ENCODE results near the gene SUGCT.
"Not testable (repeated sequence)": the region's sequence is repeated elsewhere in the genome, so short reads cannot be mapped to it uniquely, and the experiment has no call there.

SUGCT gene

DNA sequence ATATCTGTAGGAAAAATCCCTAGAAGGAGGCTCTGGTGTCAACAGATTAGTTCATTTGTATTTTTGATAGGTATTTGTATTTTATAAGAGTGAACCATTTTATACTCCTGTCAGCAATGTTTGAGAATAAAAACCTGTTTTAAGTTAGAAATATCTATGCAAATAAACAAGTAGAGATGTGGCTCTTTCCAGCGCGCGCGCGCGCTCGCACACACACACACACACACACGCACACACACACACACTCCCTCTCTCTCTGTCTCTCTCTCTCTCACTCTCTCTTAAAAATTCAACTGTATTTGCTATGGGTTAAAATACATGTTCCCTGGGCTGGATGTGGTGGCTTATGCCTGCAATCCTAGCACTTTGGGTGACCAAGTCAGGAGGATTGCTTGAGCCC lies 113.9 kb downstream of the SUGCT start:
- Histone ChIP-seq H3K4me1 (no peaks in the 10 kb centered on the region), H3K9me3 (replicated peaks in 1 of 11) (no peaks in the 10 kb centered on the region)

GRCh38 chr7:40253444-40253843 lies 118.6 kb downstream of the SUGCT start:
- H3K4me1 ChIP-seq; H3K36me3 ChIP-seq; H3K27me3 ChIP-seq; H4K20me1 ChIP-seq; H3K27ac ChIP-seq; H3K9me3 ChIP-seq (replicated peaks in 1 of 11); H3K4me3 ChIP-seq; H3K9ac ChIP-seq; H3K4me2 ChIP-seq: not testable (repeated sequence)

More for the DNA sequence above, 113.9 kb downstream of the SUGCT start:
- Histone ChIP-seq H3K27me3 (no peaks in the 10 kb centered on the region), H3K9ac (no peak overlapping the region), H3K36me3 (no peaks in the 10 kb centered on the region), H3K4me3 (no peak overlapping the region), H3K4me2 (no peak overlapping the region), H4K20me1 (no peaks in the 10 kb centered on the region), H3K27ac (no peak overlapping the region)
- TF ChIP-seq Cebpa-rat (IDR thresholded peaks at IDR 0.05), result no peak

DNA sequence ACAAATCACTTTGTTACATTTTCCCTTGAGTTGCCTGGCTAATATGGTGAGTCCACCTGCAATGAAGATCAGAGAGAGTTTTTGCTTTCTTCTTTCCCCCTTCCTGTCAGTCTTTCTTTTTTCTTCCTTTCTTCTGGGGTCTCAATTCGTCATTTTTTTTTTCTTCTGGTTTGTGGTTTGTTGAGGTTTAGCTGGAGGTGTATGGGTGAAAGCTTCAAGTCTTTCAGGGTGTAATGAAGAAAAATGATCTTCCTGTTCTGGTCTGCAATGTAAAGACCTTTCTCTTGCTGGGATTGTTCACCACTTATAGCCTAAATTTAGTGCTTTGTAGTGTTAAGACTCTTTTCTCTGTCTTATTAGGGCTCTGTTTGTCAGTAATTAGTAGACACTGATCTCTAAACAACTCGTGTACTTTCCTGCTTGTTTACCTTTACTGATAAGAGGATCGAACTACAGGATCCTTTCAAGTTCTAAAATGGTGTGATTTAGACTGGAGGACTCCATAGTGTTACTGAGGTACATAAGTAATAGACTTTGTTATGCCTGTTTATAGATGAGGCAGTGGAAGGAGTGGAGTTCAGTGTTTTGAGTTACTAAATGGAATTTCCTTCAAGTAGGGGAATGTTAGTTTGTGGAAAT lies 129.1 kb downstream of the SUGCT start:
- no peaks in the 10 kb centered on the region for H3K27me3 ChIP-seq
- H3K4me1 ChIP-seq, result peaks cover 0 to 16% (median 2%) of the 10 kb centered on the region in 10 experiments; a peak in 9 of 20 replicates
- H4K20me1 ChIP-seq, result no peaks in the 10 kb centered on the region
- H3K4me2 ChIP-seq, result no peak overlapping the region
- H3K9ac ChIP-seq, result no peak overlapping the region
- no peak overlapping the region for H3K27ac ChIP-seq
- TF ChIP-seq Cebpa-rat (IDR thresholded peaks at IDR 0.05), result no peak
- no peaks in the 10 kb centered on the region for H3K36me3 ChIP-seq
- H3K4me3 ChIP-seq, result no peak overlapping the region
- no peaks in the 10 kb centered on the region for H3K9me3 ChIP-seq (replicated peaks in 1 of 11)

DNA sequence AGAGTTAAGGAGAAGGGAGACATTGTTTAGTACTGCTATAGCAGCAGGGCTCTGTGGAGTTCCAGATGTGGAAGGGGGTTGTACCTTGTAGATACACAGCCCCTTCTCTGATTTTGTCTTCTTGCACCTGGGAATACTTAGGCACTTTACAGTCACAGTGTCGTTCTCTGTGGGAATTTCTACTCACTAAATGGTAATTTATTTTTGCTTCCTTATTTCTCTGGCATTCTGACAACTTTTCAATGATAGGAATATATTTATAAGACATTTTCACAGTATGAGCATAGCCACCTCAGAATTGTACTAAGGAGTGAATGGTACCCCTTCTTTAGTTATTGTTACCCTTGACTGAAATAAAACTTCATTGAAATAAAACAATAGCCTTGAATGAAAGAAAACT lies 132.8 kb downstream of the SUGCT start:
- H4K20me1 ChIP-seq, result no peaks in the 10 kb centered on the region
- H3K9me3 ChIP-seq (replicated peaks in 1 of 11), result no peaks in the 10 kb centered on the region
- H3K4me2 ChIP-seq, result peak overlapping the region in 2 of 11 experiments; percentile 3 to 25; a peak in 3 of 22 replicates
- no peak overlapping the region for H3K9ac ChIP-seq
- H3K36me3 ChIP-seq, result no peaks in the 10 kb centered on the region
- H3K4me3 ChIP-seq, result no peak overlapping the region
- no peaks in the 10 kb centered on the region for H3K27me3 ChIP-seq
- no peak for TF ChIP-seq Cebpa-rat (IDR thresholded peaks at IDR 0.05)
- H3K4me1 ChIP-seq, result peaks cover 0 to 25% (median 6%) of the 10 kb centered on the region in 10 experiments; a peak in 9 of 20 replicates
- H3K27ac ChIP-seq, result peak overlapping the region in 1 of 11 experiments; percentile 36; a peak in 2 of 22 replicates

DNA sequence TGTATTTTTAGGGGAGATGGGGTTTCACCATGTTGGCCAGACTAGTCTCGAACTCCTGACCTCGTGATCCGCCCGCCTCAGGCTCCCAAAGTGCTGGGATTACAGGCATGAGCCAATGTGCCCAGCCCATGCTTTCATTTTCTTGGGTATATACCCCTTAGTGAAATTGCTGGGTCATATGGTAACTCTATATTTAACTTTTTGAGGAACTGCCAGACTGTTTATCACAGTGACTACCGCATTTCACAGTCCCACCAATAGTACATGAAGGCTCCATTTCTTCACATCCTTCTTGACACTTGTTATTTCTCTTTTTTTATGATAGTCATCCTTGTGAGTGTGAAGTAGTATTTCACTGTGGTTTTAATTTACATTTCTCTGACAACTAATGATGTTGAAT lies 134.0 kb downstream of the SUGCT start:
- not testable (repeated sequence) for H3K9me3 ChIP-seq (replicated peaks in 1 of 11); H3K4me3 ChIP-seq; H4K20me1 ChIP-seq; H3K36me3 ChIP-seq; H3K27me3 ChIP-seq
- peak overlapping the region in 4 of 11 experiments; percentile 10 to 45 (median 22); a peak in 2 of 22 replicates for H3K9ac ChIP-seq
- H3K4me1 ChIP-seq, result peaks cover 0 to 25% (median 5%) of the 10 kb centered on the region in 10 experiments; a peak in 9 of 20 replicates
- peak overlapping the region in 6 of 11 experiments; percentile 33 to 72 (median 68); a peak in 10 of 22 replicates for H3K4me2 ChIP-seq
- H3K27ac ChIP-seq, result peak overlapping the region in 7 of 11 experiments; percentile 35 to 81 (median 74); a peak in 13 of 22 replicates

- Histone ChIP-seq H3K4me1 (no peaks in the 10 kb centered on the region), H3K36me3 (no peaks in the 10 kb centered on the region), H3K9ac (no peak overlapping the region), H3K27me3 (no peaks in the 10 kb centered on the region), H3K27ac (no peak overlapping the region), H3K4me2 (no peak overlapping the region), H3K4me3 (no peak overlapping the region), H3K9me3 (replicated peaks in 1 of 11) (peaks cover 0 to 2% (median under 1%) of the 10 kb centered on the region in 11 experiments; a peak in 3 of 22 replicates), H4K20me1 (no peaks in the 10 kb centered on the region)
- no peak for TF ChIP-seq Cebpa-rat (IDR thresholded peaks at IDR 0.05)
These were observed 141.3 kb downstream of the SUGCT start for GRCh38 chr7:40276061-40276460.

DNA sequence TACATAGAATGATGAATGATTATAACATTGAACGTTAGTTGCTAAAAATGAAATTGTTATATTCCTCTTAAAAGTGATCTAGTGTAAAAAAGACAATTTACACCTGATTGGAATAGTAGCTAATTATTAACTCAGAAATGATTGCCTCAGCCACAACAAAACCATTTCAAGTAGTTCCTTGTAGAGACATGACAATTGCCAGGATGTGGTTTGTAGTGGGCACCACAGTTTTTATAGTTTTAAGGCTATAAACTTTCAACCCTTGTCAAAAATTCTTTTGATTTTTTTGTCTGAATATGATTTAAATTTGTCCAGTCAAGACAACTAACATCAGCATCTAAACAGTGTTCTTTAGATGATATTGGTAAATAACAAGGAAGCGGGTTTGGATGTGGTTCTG lies 145.2 kb downstream of the SUGCT start:
- TF ChIP-seq Cebpa-rat (IDR thresholded peaks at IDR 0.05), result no peak
- Histone ChIP-seq H4K20me1 (no peaks in the 10 kb centered on the region), H3K9ac (no peak overlapping the region), H3K4me2 (no peak overlapping the region), H3K4me3 (no peak overlapping the region), H3K27me3 (no peaks in the 10 kb centered on the region), H3K4me1 (peaks cover 0 to 8% (median 0%) of the 10 kb centered on the region in 10 experiments; a peak in 2 of 20 replicates), H3K27ac (no peak overlapping the region), H3K9me3 (replicated peaks in 1 of 11) (peaks cover 0 to 16% (median 11%) of the 10 kb centered on the region in 11 experiments; a peak in 16 of 22 replicates), H3K36me3 (no peaks in the 10 kb centered on the region)

- Histone ChIP-seq H3K4me1 (peaks cover 0 to 8% (median 0%) of the 10 kb centered on the region in 10 experiments; a peak in 2 of 20 replicates), H4K20me1 (no peaks in the 10 kb centered on the region), H3K27me3 (no peaks in the 10 kb centered on the region), H3K9me3 (replicated peaks in 1 of 11) (peaks cover 0 to 16% (median 11%) of the 10 kb centered on the region in 11 experiments; a peak in 16 of 22 replicates), H3K27ac (no peak overlapping the region), H3K9ac (no peak overlapping the region), H3K4me3 (no peak overlapping the region), H3K4me2 (peak overlapping the region in 1 of 11 experiments; percentile 55; a peak in 1 of 22 replicates), H3K36me3 (no peaks in the 10 kb centered on the region)
- no peak for TF ChIP-seq Cebpa-rat (IDR thresholded peaks at IDR 0.05)
These were observed 148.1 kb downstream of the SUGCT start for GRCh38 chr7:40282858-40283257.

GRCh38 chr7:40283391-40283790 lies 148.6 kb downstream of the SUGCT start:
- no peak for TF ChIP-seq Cebpa-rat (IDR thresholded peaks at IDR 0.05)
- no peaks in the 10 kb centered on the region for H3K27me3 ChIP-seq
- no peaks in the 10 kb centered on the region for H4K20me1 ChIP-seq
- H3K4me2 ChIP-seq, result peak overlapping the region in 2 of 11 experiments; percentile 35 to 55; a peak in 2 of 22 replicates
- H3K9me3 ChIP-seq (replicated peaks in 1 of 11), result peaks cover 0 to 16% (median 11%) of the 10 kb centered on the region in 11 experiments; a peak in 16 of 22 replicates
- no peaks in the 10 kb centered on the region for H3K36me3 ChIP-seq
- no peak overlapping the region for H3K27ac ChIP-seq
- no peak overlapping the region for H3K9ac ChIP-seq
- H3K4me1 ChIP-seq, result peaks cover 0 to 8% (median 0%) of the 10 kb centered on the region in 10 experiments; a peak in 2 of 20 replicates
- no peak overlapping the region for H3K4me3 ChIP-seq

DNA sequence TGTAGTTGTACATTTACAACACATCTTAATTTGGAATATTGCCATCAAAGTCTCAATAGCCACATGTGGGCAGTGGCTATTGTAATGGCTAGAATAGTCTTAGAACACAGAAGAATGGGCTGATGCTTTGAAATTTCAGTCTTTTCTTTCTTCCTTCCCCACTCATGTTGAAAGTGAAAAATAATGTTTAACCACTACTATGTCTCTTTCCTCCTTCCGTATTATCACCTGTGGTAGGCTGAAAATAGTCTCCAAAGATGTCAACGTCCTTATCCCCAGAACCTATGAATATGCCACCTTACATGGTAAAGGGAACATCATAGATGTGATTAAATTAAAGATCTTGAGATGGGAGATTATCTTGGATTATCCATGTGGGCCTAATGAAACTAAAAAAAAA lies 154.0 kb downstream of the SUGCT start:
- Histone ChIP-seq H3K36me3 (no peaks in the 10 kb centered on the region), H3K27ac (no peak overlapping the region), H3K9ac (no peak overlapping the region), H3K4me3 (no peak overlapping the region), H3K4me1 (peaks cover 0 to 14% (median 5%) of the 10 kb centered on the region in 10 experiments; a peak in 9 of 20 replicates), H3K9me3 (replicated peaks in 1 of 11) (no peaks in the 10 kb centered on the region), H3K4me2 (no peak overlapping the region), H4K20me1 (no peaks in the 10 kb centered on the region), H3K27me3 (no peaks in the 10 kb centered on the region)
- TF ChIP-seq Cebpa-rat (IDR thresholded peaks at IDR 0.05), result no peak
